AG04450 (cell line): ENCODE results near the gene DLG5. TPM values are rescaled to one million over a fixed set of nuclear protein-coding genes. Genes with fewer than 3 reads are reported as not detected.

Source experiments
- CTCF ChIA-PET: fragments of 300-600, 350-600 bp; formaldehyde crosslinking; extraction: SDS; loops from one replicate; lab custom pipeline; 2022; ENCODE audit warnings: antibody characterized with exemption, inconsistent platforms; lab: Charles Lee
- POLR2A ChIA-PET: fragments of 350-600 bp; formaldehyde crosslinking; extraction: SDS; loops from one replicate; lab custom pipeline; 2021; ENCODE audit warnings: antibody characterized with exemption, inconsistent platforms; lab: Yijun Ruan, JAX
- DNase-seq: peaks from one replicate; pipeline ENCODE4 v3.0.0-alpha.2; 2011; ENCODE audit warnings: low read depth, low spot score
- H3K27ac ChIP-seq: one replicate; pipeline ENCODE4 v1.5.1; 2012; ENCODE audit warnings: low read depth, low read length, control low read depth
- H3K27me3 ChIP-seq: one replicate; pipeline ENCODE4 v1.6.0; 2012; ENCODE audit warnings: low read length; ENCODE audit not compliant: control insufficient read depth, insufficient read depth
- H3K4me3 ChIP-seq: 2 replicates; pipeline ENCODE4 v1.5.1; 2011; ENCODE audit warnings: mild to moderate bottlenecking, low read depth, low read length, control low read depth
- H3K9me3 ChIP-seq: 2 replicates; pipeline ENCODE4 v1.5.1; 2012; ENCODE audit warnings: low read length; ENCODE audit not compliant: control insufficient read depth, insufficient read depth
- CTCF ChIP-seq: IDR thresholded peaks from 2 replicates; pipeline ENCODE4 v1.5.1; 2011; ENCODE audit warnings: low read depth, low read length, control low read depth, inconsistent platforms
- polyA plus RNA-seq: library from polyadenylated mRNA; depleted of rRNA; stranded (reverse); fragments of >200 nt; gene quantifications from 2 replicates; pipeline ENCODE4 v1.2.3, GENCODE V29; 2011

The DLG5 gene
- polyA plus RNA-seq, 1 experiment = 16.3 TPM

- no peak overlapping the region for H3K4me3 ChIP-seq
- ChIA-PET POLR2A (interaction anchor here (1.2 kb wide), 1 partner anchor 18 kb away, joined by 3 read pairs; no protein-coding TSS in a partner anchor), CTCF (no interaction called here)
- no peak for DNase-seq
- no peaks in the 10 kb centered on the region for H3K9me3 ChIP-seq
- no peak for TF ChIP-seq CTCF
- no peak overlapping the region for H3K27ac ChIP-seq
- H3K27me3 ChIP-seq = no peaks in the 10 kb centered on the region
These were observed 4.5 kb downstream of the DLG5 start for GRCh38 chr10:77922055-77922454.

GRCh38 chr10:77921395-77921794 is 5.2 kb downstream of the DLG5 start:
- ChIA-PET POLR2A (interaction anchor here (1.2 kb wide), 1 partner anchor 18 kb away, joined by 3 read pairs; no protein-coding TSS in a partner anchor), CTCF (no interaction called here)
- no peak for DNase-seq
- no peak for TF ChIP-seq CTCF
- Histone ChIP-seq H3K27ac (no peak overlapping the region), H3K9me3 (no peaks in the 10 kb centered on the region), H3K27me3 (no peaks in the 10 kb centered on the region), H3K4me3 (no peak overlapping the region)

- no peak for DNase-seq
- ChIA-PET CTCF (no interaction called here), POLR2A (no interaction called here)
- no peaks in the 10 kb centered on the region for H3K27me3 ChIP-seq
- H3K4me3 ChIP-seq = no peak overlapping the region
- TF ChIP-seq CTCF = no peak
- no peak overlapping the region for H3K27ac ChIP-seq
- H3K9me3 ChIP-seq = no peaks in the 10 kb centered on the region
These were observed 6.1 kb downstream of the DLG5 start for GRCh38 chr10:77920495-77920894.

GRCh38 chr10:77919713-77920108 is 6.8 kb downstream of the DLG5 start:
- ChIA-PET CTCF (interaction anchor here (0.6 to 0.7 kb wide), 3 partner anchors 29 to 82 kb away, joined by 3 to 5 read pairs (median 3); no protein-coding TSS in a partner anchor), POLR2A (interaction anchor here (0.6 to 0.7 kb wide), 2 partner anchors 70 to 94 kb away, joined by 3 to 9 read pairs; no protein-coding TSS in a partner anchor)
- peak; percentile 38 for DNase-seq
- no peak overlapping the region for H3K4me3 ChIP-seq
- no peaks in the 10 kb centered on the region for H3K9me3 ChIP-seq
- H3K27ac ChIP-seq = no peak overlapping the region
- no peak for TF ChIP-seq CTCF
- H3K27me3 ChIP-seq = no peaks in the 10 kb centered on the region

GRCh38 chr10:77915319-77916105 is 11.0 kb downstream of the DLG5 start:
- no peak for DNase-seq
- H3K9me3 ChIP-seq = no peaks in the 10 kb centered on the region
- TF ChIP-seq CTCF = no peak
- no peak overlapping the region for H3K27ac ChIP-seq
- H3K27me3 ChIP-seq = no peaks in the 10 kb centered on the region
- POLR2A ChIA-PET = no interaction called here
- CTCF ChIA-PET = no interaction called here
- no peak overlapping the region for H3K4me3 ChIP-seq
